Right lobe of liver (tissue), 6 donors: ENCODE measurements around the gene TATDN2. TPM values are rescaled to one million over a fixed set of nuclear protein-coding genes. Genes with fewer than 3 reads are reported as not detected.

ENCODE experiments used
- ATAC-seq, 4 donors: fragments of 200-7000 bp; cut with Tn5 transposase; one replicate each; pipeline ENCODE4 v1.9.1; 2020; ENCODE audit warnings: mild to moderate bottlenecking in 4 of 4, moderate library complexity in 4 of 4
- DNase-seq, 3 donors: peaks; one replicate each; pipeline ENCODE4 v3.0.0-alpha.2; 2020
- H3K27ac ChIP-seq, 3 donors: fragments of 200-600 bp; one replicate each; pipeline ENCODE4 v1.8.0; 2022
- H3K27me3 ChIP-seq, 2 donors: fragments of 200-600 bp; one replicate each; pipeline ENCODE4 v1.8.0; 2022
- H3K36me3 ChIP-seq, 4 donors: fragments of 200-600 bp; sonication (generic) in 1 of 4; one replicate each; pipeline versions ENCODE4 v1.5.1 to v1.8.0; 2017 to 2022; ENCODE audit warnings: control low read depth in 1 of 4
- H3K4me1 ChIP-seq, 4 donors: fragments of 200-600 bp; sonication (generic) in 1 of 4; one replicate each; pipeline versions ENCODE4 v1.5.1 to v1.8.0; 2017 to 2022; ENCODE audit warnings: control low read depth in 1 of 4
- H3K4me3 ChIP-seq, 3 donors: fragments of 200-600 bp; one replicate each; pipeline ENCODE4 v1.8.0; 2022
- H3K9me3 ChIP-seq, 4 donors: fragments of 200-600 bp; sonication (generic) in 1 of 4; one replicate each; pipeline versions ENCODE4 v1.5.1 to v1.8.0; 2017 to 2022; ENCODE audit warnings: control low read depth in 1 of 4
- CTCF ChIP-seq, 4 donors: fragments of 200-600 bp in 3 of 4; fragments of 450-650 bp in 1 of 4; IDR thresholded peaks; one replicate each; pipeline versions ENCODE4 v1.5.1 to v1.8.0; 2016 to 2022; ENCODE audit warnings: antibody characterized with exemption in 4 of 4, mild to moderate bottlenecking in 2 of 4
- POLR2A ChIP-seq: fragments of 450-650 bp; IDR thresholded peaks from one replicate; pipeline ENCODE4 v1.6.1; 2017; ENCODE audit warnings: antibody characterized with exemption, mild to moderate bottlenecking
- WGBS: methylation state at CpG from one replicate; pipeline ENCODE4 v1.1.6; 2018; ENCODE audit warnings: low coverage, low lambda C conversion rate; ENCODE audit not compliant: insufficient coverage; ENCODE audit errors: missing lambda C conversion rate; 5-methylcytosine and 5-hydroxymethylcytosine counted together
- intact Hi-C, 2 donors: fragments of 100-400 bp; cut with DNase I; formaldehyde crosslinking; loops; one replicate each; pipeline versions ENCODE4 v1.11.2 to v1.14.1; 2022
- total RNA-seq, 6 experiments: library from RNA; depleted of rRNA in 2 of 6; stranded (reverse); fragments of >200 nt in 2 of 6; fragmentation: NEBNext Ultra II Directional in 3 of 6; extraction: Animal tissue kit (Norgen Biotek cat#: 25700) in 3 of 6; gene quantifications; one replicate each; pipeline versions ENCODE4 v1.1.0 to v1.2.4, GENCODE V29; 2016 to 2023
- donor health status: DM: no; HTN: yes; CAD: no.
- donor health status: DM: no; HTN: no; CAD: no.
- donor health status: DM: no; HTN: no; CAD: no.
- donor health status: DM: no; HTN: yes; CAD: no.
- donor health status: DM: no; HTN: yes; CAD: no.

TATDN2 gene
- total RNA-seq, 6 experiments from 2014 or later = 7.2 to 13.4 (median 10.1) TPM

DNA sequence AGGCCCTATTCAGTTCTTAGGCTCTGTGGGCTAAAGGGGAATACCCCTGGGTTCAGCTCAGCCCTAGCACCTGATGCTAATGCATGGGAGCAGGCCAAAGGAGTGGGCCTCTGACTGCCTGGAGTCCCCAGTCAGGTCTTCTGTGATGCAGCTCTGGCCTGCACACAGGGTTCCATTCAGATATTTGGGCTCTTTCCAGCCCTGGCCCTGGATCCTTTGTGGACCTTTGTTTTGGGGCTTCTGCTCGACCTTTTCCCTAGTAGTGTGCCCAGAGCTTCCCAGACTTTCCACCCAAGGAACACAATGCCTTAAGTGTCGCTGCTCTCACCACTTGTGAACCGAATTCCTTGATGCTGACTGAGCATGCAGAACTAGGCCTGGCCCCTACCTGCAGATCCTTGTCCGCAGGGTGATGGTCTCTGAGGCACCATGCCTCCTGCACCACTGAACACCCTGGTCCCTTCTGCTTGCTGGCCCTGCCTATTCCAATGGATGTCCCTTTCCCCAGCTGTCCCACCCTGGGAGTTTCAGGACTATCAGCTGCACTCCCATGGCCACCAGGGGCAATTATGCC, 67.6 kb downstream of the TATDN2 start:
- H3K9me3 ChIP-seq = no peaks in the 10 kb centered on the region
- DNase-seq (no peak), ATAC-seq (no peak)
- intact Hi-C loops = no loop called here
- H3K4me1 ChIP-seq = peaks cover 0 to 35% (median 8%) of the 10 kb centered on the region in 4 donors
- TF ChIP-seq POLR2A (no peak), CTCF (IDR thresholded peaks at IDR 0.05) (no peak)
- peaks cover 7 to 64% (median 37%) of the 10 kb centered on the region in 4 donors for H3K36me3 ChIP-seq
- H3K27ac ChIP-seq = no peak overlapping the region
- WGBS = 93% methylated on average over 3 of the region's 4 CpGs
- H3K27me3 ChIP-seq = no peaks in the 10 kb centered on the region
- no peak overlapping the region for H3K4me3 ChIP-seq

- Histone ChIP-seq H3K4me1 (peaks cover 0 to 35% (median 8%) of the 10 kb centered on the region in 4 donors), H3K27me3 (no peaks in the 10 kb centered on the region), H3K9me3 (no peaks in the 10 kb centered on the region), H3K27ac (peak overlapping the region in 1 of 3 donors; percentile 37), H3K36me3 (peaks cover 7 to 48% (median 29%) of the 10 kb centered on the region in 4 donors), H3K4me3 (no peak overlapping the region)
- intact Hi-C loops = no loop called here
- DNase-seq (peak in 1 of 3 donors; percentile 61), ATAC-seq (peak in 3 of 4 donors; percentile 3 to 63 (median 5))
- no peak for TF ChIP-seq POLR2A
- TF ChIP-seq CTCF (IDR thresholded peaks at IDR 0.05) = no peak
- WGBS = 100% methylated on average over 3 of the region's 4 CpGs
These were observed 69.2 kb downstream of the TATDN2 start for GRCh38 chr3:10317311-10317960.

GRCh38 chr3:10317961-10318350, 69.7 kb downstream of the TATDN2 start:
- Histone ChIP-seq H3K9me3 (no peaks in the 10 kb centered on the region), H3K4me1 (peaks cover 0 to 35% (median 8%) of the 10 kb centered on the region in 4 donors), H3K27me3 (no peaks in the 10 kb centered on the region), H3K4me3 (no peak overlapping the region), H3K27ac (peak overlapping the region in 1 of 3 donors; percentile 37), H3K36me3 (peaks cover 7 to 43% (median 25%) of the 10 kb centered on the region in 4 donors)
- intact Hi-C loops = no loop called here
- 83% methylated on average over 3 of the region's 3 CpGs for WGBS
- DNase-seq = no peak
- TF ChIP-seq CTCF (IDR thresholded peaks at IDR 0.05) = no peak
- TF ChIP-seq POLR2A = no peak
- ATAC-seq = no peak

- intact Hi-C loops = no loop called here
- H3K27me3 ChIP-seq = no peaks in the 10 kb centered on the region
- DNase-seq (no peak), ATAC-seq (no peak)
- TF ChIP-seq CTCF (IDR thresholded peaks at IDR 0.05) (no peak), POLR2A (no peak)
- no peaks in the 10 kb centered on the region for H3K9me3 ChIP-seq
- no peak overlapping the region for H3K4me3 ChIP-seq
- 39% methylated on average over 6 of the region's 6 CpGs for WGBS
- H3K27ac ChIP-seq = no peak overlapping the region
- H3K36me3 ChIP-seq = peaks cover 5 to 32% (median 18%) of the 10 kb centered on the region in 4 donors
- peaks cover 0 to 35% (median 8%) of the 10 kb centered on the region in 4 donors for H3K4me1 ChIP-seq
These were observed 71.0 kb downstream of the TATDN2 start for GRCh38 chr3:10319251-10319650.
